ENCODE measurements around the gene SEMA4A.

GRCh38 chr1:156114101-156114918 lies 39.1 kb upstream of the SEMA4A start, which contains the start of gene LMNA:
- TF ChIP-seq CTCF (IDR thresholded peaks at IDR 0.05; ENCODE audit: control extremely low read depth in 1 of 3, insufficient read depth in 1 of 3, low read depth in 1 of 3, low read length in 3 of 3) (no peak), BACH1 (IDR thresholded peaks at IDR 0.05; ENCODE audit: low read length) (0 out of 2 replicates have a peak, but pooled peaks have one; percentile 22), EGR1 (IDR thresholded peaks at IDR 0.05; ENCODE audit: borderline replicate concordance, low read depth, low read length) (0 out of 2 replicates have a peak, but pooled peaks have one; percentile 38), POLR2AphosphoS5 (IDR thresholded peaks at IDR 0.05; ENCODE audit: low read depth, low read length) (peak; percentile 80; the same call in 1 of the 2 replicates), POLR2A (IDR thresholded peaks at IDR 0.05; ENCODE audit: control extremely low read depth in 1 of 2, low read depth in 2 of 2, low read length in 2 of 2) (peak; percentile 70 to 78), EP300 (IDR thresholded peaks at IDR 0.05; ENCODE audit: borderline replicate concordance in 1 of 2, low read depth in 2 of 2, low read length in 2 of 2) (no peak), EZH2 (IDR thresholded peaks at IDR 0.05; ENCODE audit: low read depth, low read length, severe bottlenecking) (no peak), SIN3A (conservative IDR thresholded peaks at IDR 0.05 in 1 of 2, IDR thresholded peaks at IDR 0.05 in 1 of 2; ENCODE audit: low read depth in 1 of 2, low read length in 2 of 2) (no peak; a peak in 1 of 4 replicates), RAD21 (IDR thresholded peaks at IDR 0.05 in 1 of 2, conservative IDR thresholded peaks at IDR 0.05 in 1 of 2; ENCODE audit: low read depth in 2 of 2, low read length in 2 of 2) (no peak), YY1 (IDR thresholded peaks at IDR 0.05; ENCODE audit: low read depth, low read length) (0 out of 2 replicates have a peak, but pooled peaks have one; percentile 15), ZNF274 (IDR thresholded peaks at IDR 0.05; ENCODE audit: borderline replicate concordance, extremely low read depth, low read length) (no peak), JUN (IDR thresholded peaks at IDR 0.05; ENCODE audit: low read depth, low read length) (0 out of 2 replicates have a peak, but pooled peaks have one; percentile 50)
